HepG2 (cell line): Measurements from ENCODE around the gene AEBP1.

ENCODE experiments used
- ATF1 ChIP-seq: IDR thresholded peaks from 2 replicates; pipeline ENCODE4 v1.6.1; 2016; ENCODE audit warnings: mild to moderate bottlenecking, control low read depth
- CEBPB ChIP-seq: IDR thresholded peaks from 2 replicates; pipeline ENCODE4 v1.6.1; 2011; ENCODE audit warnings: low read depth, low read length, improper control_type of control experiment, borderline replicate concordance
- CTCF ChIP-seq: sonication (generic); formaldehyde crosslinking; IDR thresholded peaks from 2 replicates; pipeline ENCODE4 v1.5.0; 2020; ENCODE audit warnings: mild to moderate bottlenecking, missing genetic modification reagents, moderate library complexity
- EP300 ChIP-seq, 3 experiments: sonication (generic) in 1 of 3; formaldehyde crosslinking in 1 of 3; IDR thresholded peaks; 2 replicates each; pipeline versions ENCODE4 v1.5.1 to v1.6.1; 2011 to 2020; ENCODE audit warnings: low read depth in 2 of 3, low read length in 2 of 3, borderline replicate concordance in 1 of 3, improper control_type of control experiment in 1 of 3, mild to moderate bottlenecking in 1 of 3, missing genetic modification reagents in 1 of 3, moderate library complexity in 1 of 3
- ESRRA ChIP-seq: sonication (generic); formaldehyde crosslinking; IDR thresholded peaks from 2 replicates; pipeline ENCODE4 v1.5.1; 2020; ENCODE audit warnings: mild to moderate bottlenecking, low read depth, missing genetic modification reagents
- FOSL1 ChIP-seq: sonication (generic); formaldehyde crosslinking; IDR thresholded peaks from 2 replicates; pipeline ENCODE4 v1.9.0; 2021; ENCODE audit warnings: missing genetic modification reagents, borderline replicate concordance
- FOSL2 ChIP-seq: sonication (generic); formaldehyde crosslinking; IDR thresholded peaks from 2 replicates; pipeline ENCODE4 v1.4.0; 2020; ENCODE audit warnings: missing genetic modification reagents
- KDM5A ChIP-seq: fragments of 200-600 bp; sonication (generic); IDR thresholded peaks from 2 replicates; pipeline ENCODE4 v1.7.0; 2018; ENCODE audit warnings: antibody characterized with exemption, mild to moderate bottlenecking, low read length, borderline replicate concordance
- PTBP1 ChIP-seq: fragments of 200-400 bp; formaldehyde crosslinking; IDR thresholded peaks from 2 replicates; pipeline ENCODE4 v1.6.1; 2018; ENCODE audit warnings: low read length, low read depth; ENCODE audit not compliant: poor library complexity, severe bottlenecking
- TAF1 ChIP-seq: sonication (generic); formaldehyde crosslinking; IDR thresholded peaks from 2 replicates; pipeline ENCODE4 v1.4.0; 2020; ENCODE audit warnings: missing genetic modification reagents
- ZNF225 ChIP-seq: sonication (generic); formaldehyde crosslinking; IDR thresholded peaks from 2 replicates; pipeline ENCODE4 v1.4.0; 2020; ENCODE audit warnings: mild to moderate bottlenecking, missing genetic modification reagents
- ZNF24 ChIP-seq: fragments of 450-650 bp; IDR thresholded peaks from 2 replicates; pipeline ENCODE4 v1.6.1; 2017; ENCODE audit warnings: antibody characterized with exemption, mild to moderate bottlenecking
- TF ChIP-seq, protein P1 (sequence below): sonication (generic); formaldehyde crosslinking; IDR thresholded peaks from 2 replicates; pipeline ENCODE4 v1.5.0; 2020; ENCODE audit warnings: missing genetic modification reagents
- TF ChIP-seq, protein P2 (sequence below): sonication (generic); formaldehyde crosslinking; IDR thresholded peaks from 2 replicates; pipeline ENCODE4 v1.5.1; 2020; ENCODE audit warnings: missing genetic modification reagents, mild to moderate bottlenecking, borderline replicate concordance

DNA sequence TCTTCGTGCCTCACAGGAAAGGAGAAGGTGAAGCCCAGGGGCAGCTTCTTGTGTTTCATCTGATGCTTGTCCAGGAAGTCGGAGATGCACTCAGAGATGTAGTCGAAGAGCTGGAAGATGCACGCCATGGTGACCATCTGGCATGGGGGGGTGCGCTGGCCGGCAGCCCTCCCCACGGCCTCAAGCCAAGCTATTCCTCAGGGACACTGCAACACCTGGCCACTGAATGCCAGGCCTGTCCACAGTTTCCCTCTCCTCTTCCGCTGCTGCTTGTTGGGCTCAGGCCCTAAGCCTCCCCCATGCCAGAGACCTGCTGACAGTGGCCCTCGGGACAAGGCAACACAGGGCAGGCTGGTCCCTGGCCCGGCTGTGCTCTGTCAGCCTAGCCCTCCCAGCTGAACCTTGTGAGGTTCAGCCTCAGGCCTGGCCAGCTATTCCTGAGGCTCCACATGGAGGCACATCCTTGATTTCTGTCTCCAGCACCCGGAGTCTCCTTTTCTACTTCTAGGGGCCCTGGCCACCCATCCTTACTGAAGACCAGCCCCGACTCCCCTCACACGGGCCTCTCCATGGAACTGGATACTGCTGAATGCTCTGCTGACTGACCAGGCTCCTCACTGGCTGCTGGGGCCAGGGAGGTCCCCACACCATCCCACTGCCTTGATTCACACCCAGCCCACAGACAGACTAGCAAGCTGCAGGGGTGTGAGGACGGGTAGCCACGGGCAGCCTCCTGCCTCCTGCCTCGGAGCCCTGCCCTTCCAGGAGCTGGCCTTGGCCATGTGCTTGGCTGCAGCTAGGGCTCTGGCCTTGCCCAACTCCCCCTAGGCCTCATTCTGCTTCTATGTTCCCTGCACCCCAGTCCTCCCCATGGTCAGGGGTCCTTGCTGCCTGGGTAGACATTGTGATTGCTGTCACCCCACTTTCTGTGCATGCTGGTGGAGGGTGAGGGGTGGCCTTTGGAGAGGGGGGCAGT, 47.1 kb downstream of the AEBP1 start:
- TF ChIP-seq KDM5A: no peak
- no peak for TF ChIP-seq PTBP1
- TF ChIP-seq CTCF (CRISPR knock-in tag): no peak
- TF ChIP-seq ATF1 (CRISPR knock-in tag): no peak
- no peak for TF ChIP-seq TAF1 (CRISPR knock-in tag)
- TF ChIP-seq, protein P1, sequence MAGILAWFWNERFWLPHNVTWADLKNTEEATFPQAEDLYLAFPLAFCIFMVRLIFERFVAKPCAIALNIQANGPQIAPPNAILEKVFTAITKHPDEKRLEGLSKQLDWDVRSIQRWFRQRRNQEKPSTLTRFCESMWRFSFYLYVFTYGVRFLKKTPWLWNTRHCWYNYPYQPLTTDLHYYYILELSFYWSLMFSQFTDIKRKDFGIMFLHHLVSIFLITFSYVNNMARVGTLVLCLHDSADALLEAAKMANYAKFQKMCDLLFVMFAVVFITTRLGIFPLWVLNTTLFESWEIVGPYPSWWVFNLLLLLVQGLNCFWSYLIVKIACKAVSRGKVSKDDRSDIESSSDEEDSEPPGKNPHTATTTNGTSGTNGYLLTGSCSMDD (CRISPR knock-in tag): no peak
- TF ChIP-seq ESRRA: no peak
- no peak for TF ChIP-seq ZNF24
- no peak for TF ChIP-seq FOSL1
- TF ChIP-seq ZNF225 (CRISPR knock-in tag): no peak
- TF ChIP-seq FOSL2 (CRISPR knock-in tag): no peak
- no peak for TF ChIP-seq CEBPB
- TF ChIP-seq EP300 (IDR thresholded peaks at IDR 0.05; ENCODE audit: low read depth in 2 of 2, low read length in 2 of 2): no peak
- no peak for TF ChIP-seq EP300 (CRISPR knock-in tag; IDR thresholded peaks at IDR 0.05; ENCODE audit: borderline replicate concordance)
- TF ChIP-seq, protein P2, sequence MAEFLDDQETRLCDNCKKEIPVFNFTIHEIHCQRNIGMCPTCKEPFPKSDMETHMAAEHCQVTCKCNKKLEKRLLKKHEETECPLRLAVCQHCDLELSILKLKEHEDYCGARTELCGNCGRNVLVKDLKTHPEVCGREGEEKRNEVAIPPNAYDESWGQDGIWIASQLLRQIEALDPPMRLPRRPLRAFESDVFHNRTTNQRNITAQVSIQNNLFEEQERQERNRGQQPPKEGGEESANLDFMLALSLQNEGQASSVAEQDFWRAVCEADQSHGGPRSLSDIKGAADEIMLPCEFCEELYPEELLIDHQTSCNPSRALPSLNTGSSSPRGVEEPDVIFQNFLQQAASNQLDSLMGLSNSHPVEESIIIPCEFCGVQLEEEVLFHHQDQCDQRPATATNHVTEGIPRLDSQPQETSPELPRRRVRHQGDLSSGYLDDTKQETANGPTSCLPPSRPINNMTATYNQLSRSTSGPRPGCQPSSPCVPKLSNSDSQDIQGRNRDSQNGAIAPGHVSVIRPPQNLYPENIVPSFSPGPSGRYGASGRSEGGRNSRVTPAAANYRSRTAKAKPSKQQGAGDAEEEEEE (CRISPR knock-in tag): no peak
